Stimulated activated memory B cell treated with anti-CD40 and anti-IgM and Interleukin-4, amounts not matched to agents 10 μg/mL and 1 μg/mL and 100 μg/mL, for 72 hours (primary cell): ENCODE data around the gene GMDS.
A peak's percentile ranks its signal among the peaks of the same experiment; 100 is the strongest.

Source experiments
- ATAC-seq: fragments of 150-1000 bp; cut with Tn5 transposase; 2 replicates; pipeline ENCODE4 v1.10.0; 2021
- H3K27ac Mint-ChIP-seq: one replicate; pipeline ENCODE4 v1.8.0; 2022; ENCODE audit warnings: mild to moderate bottlenecking, mixed read lengths
- H3K27me3 Mint-ChIP-seq: one replicate; pipeline ENCODE4 v1.8.0; 2022; ENCODE audit warnings: mixed read lengths
- H3K36me3 Mint-ChIP-seq: one replicate; pipeline ENCODE4 v1.8.0; 2022; ENCODE audit warnings: mixed read lengths
- H3K4me1 Mint-ChIP-seq: one replicate; pipeline ENCODE4 v1.8.0; 2022; ENCODE audit warnings: mixed read lengths
- H3K4me3 Mint-ChIP-seq: one replicate; pipeline ENCODE4 v1.8.0; 2022; ENCODE audit warnings: mild to moderate bottlenecking, moderate library complexity, mixed read lengths
- H3K9me3 Mint-ChIP-seq: one replicate; pipeline ENCODE4 v1.8.0; 2022; ENCODE audit warnings: mixed read lengths

The GMDS gene

GRCh38 chr6:2245103-2245876 lies at the start of gene GMDS:
Gene GMDS (minus strand): TSS chr6:2245605.
- Mint-ChIP-seq H3K36me3 (peaks cover 4% of the 10 kb centered on the region), H3K4me3 (peak within 1 kb of the TSS; percentile 92), H3K9me3 (no peaks in the 10 kb centered on the region), H3K4me1 (peaks cover 63% of the 10 kb centered on the region), H3K27me3 (no peaks in the 10 kb centered on the region), H3K27ac (peak within 1 kb of the TSS; percentile 93)
- ATAC-seq, result peak; percentile 99

GRCh38 chr6:2285510-2285909 lies 40.1 kb upstream of the GMDS start:
- H3K4me3 Mint-ChIP-seq, result no peak overlapping the region
- peaks cover 54% of the 10 kb centered on the region for H3K36me3 Mint-ChIP-seq
- no peaks in the 10 kb centered on the region for H3K4me1 Mint-ChIP-seq
- no peak overlapping the region for H3K27ac Mint-ChIP-seq
- no peak for ATAC-seq
- peaks cover 30% of the 10 kb centered on the region for H3K9me3 Mint-ChIP-seq
- H3K27me3 Mint-ChIP-seq, result no peaks in the 10 kb centered on the region

DNA sequence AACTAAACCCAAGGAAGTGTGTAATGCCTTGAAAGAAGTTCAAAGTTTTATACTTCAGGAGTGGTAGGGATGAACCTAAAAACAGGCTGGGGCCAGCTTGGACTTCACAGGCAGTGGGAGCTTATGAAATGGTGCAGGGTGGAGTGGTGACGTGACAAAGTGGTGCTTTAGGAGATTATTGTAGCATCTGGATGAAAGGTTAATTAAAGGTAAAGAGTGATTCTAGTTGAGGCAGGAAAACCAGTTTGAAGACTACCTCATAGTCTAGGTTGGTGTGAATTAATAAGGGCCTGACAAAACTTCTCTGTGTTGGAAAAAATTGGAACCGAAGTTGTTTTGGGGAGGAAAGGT lies 30.5 kb upstream of the GMDS start:
- Mint-ChIP-seq H3K4me1 (no peaks in the 10 kb centered on the region), H3K4me3 (no peak overlapping the region), H3K9me3 (peaks cover 14% of the 10 kb centered on the region), H3K27ac (no peak overlapping the region), H3K27me3 (no peaks in the 10 kb centered on the region), H3K36me3 (peaks cover 90% of the 10 kb centered on the region)
- ATAC-seq, result no peak

GRCh38 chr6:2274981-2275891 lies 29.8 kb upstream of the GMDS start:
- no peak for ATAC-seq
- no peak overlapping the region for H3K27ac Mint-ChIP-seq
- peaks cover 9% of the 10 kb centered on the region for H3K9me3 Mint-ChIP-seq

GRCh38 chr6:2272696-2273095 lies 27.3 kb upstream of the GMDS start:
- peaks cover 82% of the 10 kb centered on the region for H3K36me3 Mint-ChIP-seq
- H3K27me3 Mint-ChIP-seq, result no peaks in the 10 kb centered on the region
- H3K4me1 Mint-ChIP-seq, result no peaks in the 10 kb centered on the region
- no peak overlapping the region for H3K27ac Mint-ChIP-seq
- no peaks in the 10 kb centered on the region for H3K9me3 Mint-ChIP-seq
- no peak for ATAC-seq
- H3K4me3 Mint-ChIP-seq, result no peak overlapping the region

More at GRCh38 chr6:2274981-2275891, 29.8 kb upstream of the GMDS start:
- no peaks in the 10 kb centered on the region for H3K4me1 Mint-ChIP-seq
- no peak overlapping the region for H3K4me3 Mint-ChIP-seq
- H3K27me3 Mint-ChIP-seq, result no peaks in the 10 kb centered on the region
- H3K36me3 Mint-ChIP-seq, result peaks cover 90% of the 10 kb centered on the region

DNA sequence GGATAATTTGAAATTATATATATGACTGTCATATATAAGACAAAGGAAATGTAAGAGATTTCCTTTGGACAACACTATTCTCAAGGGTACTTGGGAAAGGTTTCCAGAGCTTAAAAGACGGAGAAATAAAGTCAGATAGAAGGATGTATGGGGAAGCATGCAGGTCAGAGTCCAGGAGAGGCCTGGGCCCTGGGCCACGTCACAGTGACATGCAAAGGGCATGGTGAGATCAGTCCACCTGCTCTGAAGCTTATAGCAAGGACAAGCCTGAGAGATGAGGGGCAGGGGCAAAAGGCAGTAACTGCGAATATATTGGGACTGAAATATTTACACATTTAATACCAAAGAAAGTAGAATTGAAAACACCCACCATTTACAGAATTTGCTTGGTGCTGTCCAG lies 24.6 kb upstream of the GMDS start:
- Mint-ChIP-seq H3K27ac (no peak overlapping the region), H3K4me3 (no peak overlapping the region), H3K36me3 (peaks cover 77% of the 10 kb centered on the region), H3K4me1 (no peaks in the 10 kb centered on the region), H3K27me3 (no peaks in the 10 kb centered on the region), H3K9me3 (no peaks in the 10 kb centered on the region)
- no peak for ATAC-seq

DNA sequence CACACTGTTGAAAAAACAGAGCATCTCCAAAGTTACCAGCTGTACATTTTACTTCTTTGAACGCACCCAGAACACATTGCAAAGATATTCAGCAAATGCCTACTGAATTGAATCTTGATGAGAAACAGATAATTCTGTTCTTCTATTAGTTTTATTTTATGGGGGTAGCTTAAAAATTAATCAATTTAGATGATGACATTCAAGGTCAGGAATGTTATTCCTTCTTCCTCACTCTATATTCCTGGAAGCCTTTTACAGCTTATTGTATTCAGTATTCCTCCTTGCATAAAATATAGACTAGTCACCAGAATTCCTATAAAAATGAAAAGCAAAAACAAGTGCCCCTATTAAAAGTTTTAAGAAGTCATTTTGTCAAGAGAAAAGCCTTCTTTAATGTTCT lies 21.4 kb upstream of the GMDS start:
- no peak overlapping the region for H3K27ac Mint-ChIP-seq
- no peaks in the 10 kb centered on the region for H3K9me3 Mint-ChIP-seq
- peaks cover 7% of the 10 kb centered on the region for H3K4me1 Mint-ChIP-seq
- H3K4me3 Mint-ChIP-seq, result no peak overlapping the region
- H3K27me3 Mint-ChIP-seq, result no peaks in the 10 kb centered on the region
- no peak for ATAC-seq
- peaks cover 68% of the 10 kb centered on the region for H3K36me3 Mint-ChIP-seq

DNA sequence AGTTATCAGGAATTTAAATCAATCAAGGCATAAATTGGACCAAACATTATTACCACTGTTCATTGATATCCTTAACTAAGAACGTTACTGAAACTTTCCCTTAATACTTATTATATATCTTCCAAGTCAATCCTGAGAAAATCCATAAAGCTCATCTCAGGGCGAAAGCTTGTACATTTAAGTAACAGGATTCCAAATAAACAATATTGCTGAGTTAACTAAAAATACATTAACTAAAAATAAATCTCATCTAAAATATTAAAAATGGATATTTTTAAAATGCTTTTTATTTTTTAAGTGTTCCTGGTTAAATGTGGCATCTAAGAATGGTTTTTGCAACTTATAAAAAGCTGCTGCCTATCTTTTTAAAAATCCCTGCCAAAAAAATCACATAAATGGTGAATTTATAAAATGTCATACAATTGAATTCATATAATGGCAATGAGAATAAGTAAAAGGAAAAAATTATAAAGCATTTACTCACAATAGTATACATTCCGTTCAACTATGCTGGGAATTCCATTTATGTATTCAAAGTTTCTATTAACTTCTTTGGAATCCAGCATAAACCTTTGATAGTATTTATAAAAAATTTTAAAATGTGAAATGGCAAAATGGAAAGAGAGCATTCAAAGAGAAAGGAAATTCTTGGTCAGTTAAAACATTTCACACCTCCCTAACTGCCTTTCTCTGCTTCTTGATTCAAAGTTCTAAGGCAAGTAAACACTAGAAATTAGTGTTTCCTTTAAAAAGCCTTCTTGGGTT lies 20.8 kb upstream of the GMDS start:
- Mint-ChIP-seq H3K9me3 (no peaks in the 10 kb centered on the region), H3K27ac (no peak overlapping the region), H3K36me3 (peaks cover 71% of the 10 kb centered on the region), H3K27me3 (no peaks in the 10 kb centered on the region), H3K4me3 (no peak overlapping the region), H3K4me1 (peaks cover 11% of the 10 kb centered on the region)
- ATAC-seq, result no peak

- H3K27ac Mint-ChIP-seq, result no peak overlapping the region
- no peaks in the 10 kb centered on the region for H3K27me3 Mint-ChIP-seq
- H3K9me3 Mint-ChIP-seq, result no peaks in the 10 kb centered on the region
- no peak for ATAC-seq
- H3K4me1 Mint-ChIP-seq, result peaks cover 11% of the 10 kb centered on the region
- peaks cover 63% of the 10 kb centered on the region for H3K36me3 Mint-ChIP-seq
- no peak overlapping the region for H3K4me3 Mint-ChIP-seq
These were observed 19.5 kb upstream of the GMDS start for GRCh38 chr6:2264932-2265331.

- no peak overlapping the region for H3K4me3 Mint-ChIP-seq
- H3K27me3 Mint-ChIP-seq, result no peaks in the 10 kb centered on the region
- ATAC-seq, result no peak
- H3K36me3 Mint-ChIP-seq, result peaks cover 66% of the 10 kb centered on the region
- H3K27ac Mint-ChIP-seq, result no peak overlapping the region
- H3K4me1 Mint-ChIP-seq, result peaks cover 11% of the 10 kb centered on the region
- H3K9me3 Mint-ChIP-seq, result no peaks in the 10 kb centered on the region
These were observed 18.5 kb upstream of the GMDS start for GRCh38 chr6:2263896-2264295.

DNA sequence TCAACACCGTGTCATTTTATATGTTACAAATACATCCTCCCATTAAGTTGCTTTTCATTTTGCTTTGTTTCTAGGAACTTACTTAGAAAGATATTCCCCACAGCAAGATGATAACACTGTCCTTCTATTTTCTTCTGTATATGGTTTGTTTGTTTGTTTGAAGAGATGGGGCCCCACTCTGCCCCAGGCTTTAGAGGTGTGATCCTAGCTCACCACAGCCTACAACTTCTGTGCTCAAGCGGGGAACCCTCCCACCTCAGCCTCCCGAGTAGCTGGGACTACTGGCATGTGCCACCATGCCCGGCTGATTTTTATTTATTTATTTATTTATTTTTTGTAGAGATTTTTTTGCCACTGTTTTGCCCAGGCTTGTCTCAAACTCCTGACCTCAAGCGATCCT lies 14.2 kb upstream of the GMDS start:
- Mint-ChIP-seq H3K4me1 (peaks cover 11% of the 10 kb centered on the region), H3K36me3 (peaks cover 76% of the 10 kb centered on the region), H3K27me3 (no peaks in the 10 kb centered on the region), H3K27ac (no peak overlapping the region), H3K9me3 (no peaks in the 10 kb centered on the region), H3K4me3 (no peak overlapping the region)
- ATAC-seq, result no peak

DNA sequence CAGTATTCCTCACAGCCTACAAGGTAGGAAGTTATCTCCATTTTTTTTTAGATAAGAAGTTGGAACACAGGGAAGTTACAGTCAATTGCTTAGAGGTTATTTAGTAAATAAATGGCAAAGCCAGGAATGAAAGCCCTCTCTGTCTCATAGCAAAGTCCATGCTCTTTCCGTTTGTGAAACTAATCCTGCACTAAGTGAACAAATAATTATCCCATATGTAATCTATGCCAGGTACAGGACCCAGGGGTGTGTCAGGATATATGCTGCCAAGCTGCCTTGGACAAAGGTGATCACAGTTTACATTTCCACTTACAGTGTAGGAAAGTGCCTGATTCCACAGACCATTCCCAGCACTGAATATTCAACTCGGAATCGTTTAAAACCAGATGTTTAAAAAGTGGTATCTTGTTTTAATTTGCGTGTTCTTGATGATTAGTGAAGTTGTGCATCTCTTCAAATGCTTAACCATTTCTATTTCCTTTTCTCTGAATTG lies 13.6 kb upstream of the GMDS start:
- H3K9me3 Mint-ChIP-seq, result no peaks in the 10 kb centered on the region

GRCh38 chr6:2258112-2258511 lies 12.7 kb upstream of the GMDS start:
- H3K36me3 Mint-ChIP-seq, result peaks cover 81% of the 10 kb centered on the region
- H3K27me3 Mint-ChIP-seq, result no peaks in the 10 kb centered on the region
- no peak for ATAC-seq
- no peak overlapping the region for H3K4me3 Mint-ChIP-seq
- no peaks in the 10 kb centered on the region for H3K9me3 Mint-ChIP-seq
- peaks cover 11% of the 10 kb centered on the region for H3K4me1 Mint-ChIP-seq
- no peak overlapping the region for H3K27ac Mint-ChIP-seq

More for the DNA sequence above, 13.6 kb upstream of the GMDS start:
- Mint-ChIP-seq H3K27ac (no peak overlapping the region), H3K36me3 (peaks cover 74% of the 10 kb centered on the region), H3K4me3 (no peak overlapping the region), H3K4me1 (peaks cover 11% of the 10 kb centered on the region), H3K27me3 (no peaks in the 10 kb centered on the region)
- no peak for ATAC-seq

DNA sequence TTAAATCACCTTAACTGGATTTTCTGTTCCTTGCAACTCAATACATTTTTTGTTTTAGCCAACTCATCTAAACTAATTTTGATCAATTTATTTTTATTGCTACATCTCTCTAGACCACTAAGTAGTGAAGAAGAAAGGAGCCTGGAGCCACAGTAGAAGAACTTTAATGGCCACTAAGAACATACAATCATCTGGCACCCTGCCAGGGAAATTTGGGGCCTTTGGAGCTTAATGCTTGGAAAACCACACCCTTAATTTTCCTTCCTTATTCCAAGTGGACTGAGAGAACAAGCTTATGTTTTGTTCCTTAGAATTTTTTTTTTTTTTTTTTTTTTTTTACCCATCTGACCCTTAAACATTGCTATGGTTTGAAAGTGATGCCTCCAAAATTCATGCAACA lies 12.0 kb upstream of the GMDS start:
- H3K4me3 Mint-ChIP-seq, result no peak overlapping the region
- H3K36me3 Mint-ChIP-seq, result peaks cover 82% of the 10 kb centered on the region

DNA sequence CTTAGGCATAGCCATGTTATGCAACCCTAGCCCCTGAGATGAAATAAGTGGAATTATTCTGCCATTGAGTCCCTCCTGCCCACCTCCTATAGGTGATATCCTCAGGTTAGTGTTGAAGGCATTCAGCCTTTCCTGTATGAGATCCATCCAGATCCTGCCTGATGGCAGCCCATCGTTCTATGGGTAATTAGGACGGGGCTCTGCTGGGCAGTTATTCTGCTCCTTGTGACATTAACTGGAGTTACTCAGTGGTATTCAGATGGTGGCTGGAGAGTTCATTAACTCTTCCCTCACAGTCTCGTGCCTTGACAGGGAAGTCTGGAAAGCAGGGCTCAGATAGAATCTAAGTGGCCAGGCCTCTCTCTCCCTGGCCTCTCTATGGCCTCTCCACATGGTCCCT lies 9.3 kb upstream of the GMDS start:
- Mint-ChIP-seq H3K27ac (no peak overlapping the region), H3K4me3 (no peak overlapping the region), H3K27me3 (no peaks in the 10 kb centered on the region), H3K4me1 (peaks cover 2% of the 10 kb centered on the region), H3K9me3 (no peaks in the 10 kb centered on the region), H3K36me3 (peaks cover 69% of the 10 kb centered on the region)
- no peak for ATAC-seq

More for the DNA sequence above, 12.0 kb upstream of the GMDS start:
- ATAC-seq, result no peak
- Mint-ChIP-seq H3K27ac (no peak overlapping the region), H3K9me3 (no peaks in the 10 kb centered on the region), H3K4me1 (peaks cover 9% of the 10 kb centered on the region), H3K27me3 (no peaks in the 10 kb centered on the region)
